Keratinocyte (primary cell): ENCODE data around the gene NBEA. TPM values are rescaled to one million over a fixed set of nuclear protein-coding genes. Genes with fewer than 3 reads are reported as not detected.

Experiments used
- DNase-seq: peaks from one replicate; pipeline ENCODE4 v3.0.0-alpha.2; 2011; ENCODE audit warnings: low read depth, missing footprints, low spot score
- FAIRE-seq: peaks from 2 replicates; lab custom pipeline; 2011; peaks lifted over from hg19 to GRCh38; lab: Jason Lieb, UNC
- H2AFZ ChIP-seq: 2 replicates; pipeline ENCODE4 v1.6.0; 2012; ENCODE audit warnings: low read length, control low read depth, inconsistent platforms; ENCODE audit not compliant: control insufficient read depth
- H3K27ac ChIP-seq: 2 replicates; pipeline ENCODE4 v1.5.1; 2011; ENCODE audit warnings: low read length; ENCODE audit not compliant: control insufficient read depth, insufficient read depth
- H3K27me3 ChIP-seq: 3 replicates; pipeline ENCODE4 v1.6.0; 2011; ENCODE audit warnings: low read length; ENCODE audit not compliant: control insufficient read depth, insufficient read depth; ENCODE audit errors: extremely low read depth
- H3K36me3 ChIP-seq, 2 experiments: 2 replicates in 1 of 2; 3 replicates in 1 of 2; pipeline ENCODE4 v1.5.1; 2011; ENCODE audit warnings: low read length in 2 of 2, mild to moderate bottlenecking in 1 of 2; ENCODE audit not compliant: control insufficient read depth in 2 of 2, insufficient read depth in 2 of 2; ENCODE audit errors: extremely low read depth in 1 of 2
- H3K4me1 ChIP-seq: 3 replicates; pipeline ENCODE4 v1.5.1; 2011; ENCODE audit warnings: low read length; ENCODE audit not compliant: control insufficient read depth, insufficient read depth; ENCODE audit errors: extremely low read depth
- H3K4me2 ChIP-seq: 3 replicates; pipeline ENCODE4 v1.6.0; 2011; ENCODE audit warnings: low read depth, low read length; ENCODE audit not compliant: control insufficient read depth, insufficient read depth; ENCODE audit errors: extremely low read depth
- H3K4me3 ChIP-seq, 3 experiments: fragments of 200-600 bp in 1 of 3; sonication (generic) in 1 of 3; 2 replicates in 2 of 3; 3 replicates in 1 of 3; pipeline ENCODE4 v1.5.1; 2011 to 2016; ENCODE audit warnings: low read length in 3 of 3, mild to moderate bottlenecking in 3 of 3, control low read depth in 2 of 3, inconsistent platforms in 1 of 3, low read depth in 1 of 3, mixed read lengths in 1 of 3, mixed run types in 1 of 3, moderate library complexity in 1 of 3; ENCODE audit not compliant: control insufficient read depth in 2 of 3, insufficient read depth in 2 of 3; ENCODE audit errors: extremely low read depth in 1 of 3
- H3K79me2 ChIP-seq: 2 replicates; pipeline ENCODE4 v1.6.0; 2012; ENCODE audit warnings: low read length; ENCODE audit not compliant: control insufficient read depth, insufficient read depth
- H3K9ac ChIP-seq: 3 replicates; pipeline ENCODE4 v1.6.0; 2011; ENCODE audit warnings: low read length; ENCODE audit not compliant: control insufficient read depth, insufficient read depth; ENCODE audit errors: extremely low read depth
- H3K9me1 ChIP-seq: 3 replicates; pipeline ENCODE4 v1.6.0; 2011; ENCODE audit warnings: low read length; ENCODE audit not compliant: control insufficient read depth, insufficient read depth; ENCODE audit errors: extremely low read depth
- H3K9me3 ChIP-seq: 2 replicates; pipeline ENCODE4 v1.5.1; 2012; ENCODE audit warnings: low read depth, low read length; ENCODE audit not compliant: control insufficient read depth
- H4K20me1 ChIP-seq: 3 replicates; pipeline ENCODE4 v1.6.0; 2011; ENCODE audit warnings: low read length; ENCODE audit not compliant: control insufficient read depth, insufficient read depth; ENCODE audit errors: extremely low read depth
- EZH2 ChIP-seq: IDR thresholded peaks from one replicate; pipeline ENCODE4 v1.6.1; 2012; ENCODE audit warnings: inconsistent platforms, mild to moderate bottlenecking, low read length, moderate library complexity
- dilution Hi-C: fragments of 300-500 bp; cut with MboI; formaldehyde crosslinking; loops from one replicate; pipeline ENCODE4 v1.7.0; 2020; ENCODE audit warnings: low sequenced_read_pairs; ENCODE audit not compliant: extremely low pct_ligation_motif_present
- polyA plus RNA-seq, 5 experiments: library from polyadenylated mRNA; depleted of rRNA in 3 of 5; stranded (reverse) in 3 of 5; stranded (forward) in 1 of 5; unstranded in 1 of 5; fragments of >200 nt; gene quantifications; 1 replicate in 1 of 5; 2 replicates in 3 of 5; 3 replicates in 1 of 5; pipeline versions ENCODE4 v1.2.1 to v1.2.3, GENCODE V29; 2011 to 2012; ENCODE audit warnings: missing spikeins in 2 of 5, low read depth in 1 of 5, low replicate concordance in 1 of 5
- TF ChIP-seq, protein P1 (sequence below), 3 experiments: IDR thresholded peaks in 1 of 3; conservative IDR thresholded peaks in 1 of 3; optimal IDR thresholded peaks in 1 of 3; 2 replicates in 2 of 3; 3 replicates in 1 of 3; pipeline versions ENCODE3 to v1.5.1; 2011; ENCODE audit warnings: low read length in 3 of 3, mild to moderate bottlenecking in 3 of 3, moderate library complexity in 2 of 3, control low read depth in 1 of 3, inconsistent platforms in 1 of 3; ENCODE audit not compliant: insufficient read depth in 2 of 3; ENCODE audit errors: extremely low read depth in 1 of 3

NBEA gene
- polyA plus RNA-seq, 1 donor (not counting 4 experiments of a cell fraction or from before 2014, with no cell fraction given): 0.05 TPM

DNA sequence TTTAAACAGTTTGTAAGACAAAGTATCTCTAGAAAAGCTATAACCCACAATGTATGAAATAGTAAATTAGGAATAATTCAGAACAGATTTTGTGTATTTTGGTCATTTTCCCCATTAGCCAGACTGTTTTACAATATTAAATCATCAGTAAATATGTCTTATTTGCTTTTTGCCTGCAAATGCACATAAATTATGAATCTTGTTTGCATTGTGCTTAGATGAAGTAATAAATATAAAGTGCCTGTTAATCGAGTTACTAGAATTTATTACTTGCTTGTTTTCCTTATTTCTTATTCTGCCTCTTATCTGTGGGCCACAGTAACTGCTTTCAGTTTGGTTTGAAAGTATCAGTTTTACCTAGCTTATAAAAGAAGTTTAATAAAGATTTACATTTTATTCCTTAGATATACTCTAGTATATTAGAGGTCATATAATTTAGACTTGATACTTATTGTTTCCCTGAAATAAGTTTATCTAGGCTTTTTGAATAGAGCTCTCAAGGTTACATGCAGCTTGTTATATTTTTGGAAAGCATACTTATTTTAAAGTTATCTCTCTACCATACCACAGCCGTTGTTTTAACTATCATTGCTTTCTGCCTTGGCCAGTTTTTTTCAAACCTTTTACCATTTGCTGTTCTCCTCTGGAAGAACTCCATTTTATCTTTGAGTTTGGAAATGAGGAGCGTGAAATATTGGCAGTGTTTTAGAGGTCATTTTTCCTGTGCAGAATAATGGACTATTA, 238.0 kb downstream of the NBEA start:
- FAIRE-seq: no peak
- H3K79me2 ChIP-seq: no peaks in the 10 kb centered on the region
- H3K9me1 ChIP-seq: no peaks in the 10 kb centered on the region
- no peak overlapping the region for H3K27ac ChIP-seq
- no peaks in the 10 kb centered on the region for H3K4me1 ChIP-seq
- H3K9ac ChIP-seq: no peak overlapping the region
- DNase-seq: no peak
- no peak overlapping the region for H3K4me3 ChIP-seq
- no peak overlapping the region for H3K4me2 ChIP-seq
- no peak overlapping the region for H2AFZ ChIP-seq
- no peaks in the 10 kb centered on the region for H3K36me3 ChIP-seq
- dilution Hi-C loops: no loop called here
- H3K9me3 ChIP-seq: no peaks in the 10 kb centered on the region
- no peaks in the 10 kb centered on the region for H3K27me3 ChIP-seq
- no peaks in the 10 kb centered on the region for H4K20me1 ChIP-seq
- no peak for TF ChIP-seq EZH2
- TF ChIP-seq, protein P1, sequence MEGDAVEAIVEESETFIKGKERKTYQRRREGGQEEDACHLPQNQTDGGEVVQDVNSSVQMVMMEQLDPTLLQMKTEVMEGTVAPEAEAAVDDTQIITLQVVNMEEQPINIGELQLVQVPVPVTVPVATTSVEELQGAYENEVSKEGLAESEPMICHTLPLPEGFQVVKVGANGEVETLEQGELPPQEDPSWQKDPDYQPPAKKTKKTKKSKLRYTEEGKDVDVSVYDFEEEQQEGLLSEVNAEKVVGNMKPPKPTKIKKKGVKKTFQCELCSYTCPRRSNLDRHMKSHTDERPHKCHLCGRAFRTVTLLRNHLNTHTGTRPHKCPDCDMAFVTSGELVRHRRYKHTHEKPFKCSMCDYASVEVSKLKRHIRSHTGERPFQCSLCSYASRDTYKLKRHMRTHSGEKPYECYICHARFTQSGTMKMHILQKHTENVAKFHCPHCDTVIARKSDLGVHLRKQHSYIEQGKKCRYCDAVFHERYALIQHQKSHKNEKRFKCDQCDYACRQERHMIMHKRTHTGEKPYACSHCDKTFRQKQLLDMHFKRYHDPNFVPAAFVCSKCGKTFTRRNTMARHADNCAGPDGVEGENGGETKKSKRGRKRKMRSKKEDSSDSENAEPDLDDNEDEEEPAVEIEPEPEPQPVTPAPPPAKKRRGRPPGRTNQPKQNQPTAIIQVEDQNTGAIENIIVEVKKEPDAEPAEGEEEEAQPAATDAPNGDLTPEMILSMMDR (optimal IDR thresholded peaks at IDR 0.05 in 1 of 3, IDR thresholded peaks at IDR 0.05 in 1 of 3, conservative IDR thresholded peaks at IDR 0.05 in 1 of 3; ENCODE audit: extremely low read depth in 1 of 3, insufficient read depth in 2 of 3, low read length in 3 of 3): no peak

- TF ChIP-seq EZH2: no peak
- TF ChIP-seq, protein P1 (optimal IDR thresholded peaks at IDR 0.05 in 1 of 3, IDR thresholded peaks at IDR 0.05 in 1 of 3, conservative IDR thresholded peaks at IDR 0.05 in 1 of 3; ENCODE audit: extremely low read depth in 1 of 3, insufficient read depth in 2 of 3, low read length in 3 of 3): no peak
- Histone ChIP-seq H3K9me1 (no peaks in the 10 kb centered on the region), H3K4me1 (no peaks in the 10 kb centered on the region), H2AFZ (no peak overlapping the region), H3K27me3 (no peaks in the 10 kb centered on the region), H3K9me3 (no peaks in the 10 kb centered on the region), H4K20me1 (no peaks in the 10 kb centered on the region), H3K27ac (no peak overlapping the region), H3K9ac (no peak overlapping the region), H3K79me2 (no peaks in the 10 kb centered on the region), H3K4me2 (no peak overlapping the region), H3K4me3 (no peak overlapping the region), H3K36me3 (no peaks in the 10 kb centered on the region)
- dilution Hi-C loops: no loop called here
- DNase-seq (no peak), FAIRE-seq (no peak)
Measured at GRCh38 chr13:35190241-35190640, 248.2 kb downstream of the NBEA start.
